Measurements from ENCODE around the gene ZNF765. TPM values are rescaled to one million over a fixed set of nuclear protein-coding genes. Genes with fewer than 3 reads are reported as not detected.
A peak's percentile ranks its signal among the peaks of the same experiment; 100 is the strongest.
"Not testable (repeated sequence)": the region's sequence is repeated elsewhere in the genome, so short reads cannot be mapped to it uniquely, and the experiment has no call there.

ZNF765 gene
- total RNA-seq, 1 donor = 11.5 TPM

DNA sequence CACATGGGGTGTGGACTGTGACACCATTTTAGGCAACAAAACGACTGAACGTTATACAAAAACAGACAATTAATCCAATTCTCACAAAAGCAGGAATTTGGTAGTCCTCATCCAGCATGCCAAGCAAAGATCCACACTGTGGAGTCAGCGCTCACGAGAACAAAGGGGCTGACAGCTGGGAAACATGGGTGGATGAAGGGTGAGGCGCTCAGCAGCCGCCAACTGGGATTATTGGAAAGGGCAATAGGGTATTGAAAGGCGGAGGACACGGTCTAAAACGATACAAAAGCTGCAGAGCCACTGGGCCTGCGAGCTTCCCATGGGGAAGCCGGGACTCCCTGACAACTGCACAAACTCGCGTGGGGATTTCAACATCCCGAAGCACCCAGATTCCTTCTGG is 67.9 kb downstream of the ZNF765 start:
- DNase-seq (ENCODE audit: low read depth) = no peak
- no peak overlapping the region for H3K4me3 ChIP-seq (ENCODE audit: low read depth, low read length)
- TF ChIP-seq, protein P1, sequence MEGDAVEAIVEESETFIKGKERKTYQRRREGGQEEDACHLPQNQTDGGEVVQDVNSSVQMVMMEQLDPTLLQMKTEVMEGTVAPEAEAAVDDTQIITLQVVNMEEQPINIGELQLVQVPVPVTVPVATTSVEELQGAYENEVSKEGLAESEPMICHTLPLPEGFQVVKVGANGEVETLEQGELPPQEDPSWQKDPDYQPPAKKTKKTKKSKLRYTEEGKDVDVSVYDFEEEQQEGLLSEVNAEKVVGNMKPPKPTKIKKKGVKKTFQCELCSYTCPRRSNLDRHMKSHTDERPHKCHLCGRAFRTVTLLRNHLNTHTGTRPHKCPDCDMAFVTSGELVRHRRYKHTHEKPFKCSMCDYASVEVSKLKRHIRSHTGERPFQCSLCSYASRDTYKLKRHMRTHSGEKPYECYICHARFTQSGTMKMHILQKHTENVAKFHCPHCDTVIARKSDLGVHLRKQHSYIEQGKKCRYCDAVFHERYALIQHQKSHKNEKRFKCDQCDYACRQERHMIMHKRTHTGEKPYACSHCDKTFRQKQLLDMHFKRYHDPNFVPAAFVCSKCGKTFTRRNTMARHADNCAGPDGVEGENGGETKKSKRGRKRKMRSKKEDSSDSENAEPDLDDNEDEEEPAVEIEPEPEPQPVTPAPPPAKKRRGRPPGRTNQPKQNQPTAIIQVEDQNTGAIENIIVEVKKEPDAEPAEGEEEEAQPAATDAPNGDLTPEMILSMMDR (IDR thresholded peaks at IDR 0.05; ENCODE audit: insufficient read depth, low read length) = no peak

DNA sequence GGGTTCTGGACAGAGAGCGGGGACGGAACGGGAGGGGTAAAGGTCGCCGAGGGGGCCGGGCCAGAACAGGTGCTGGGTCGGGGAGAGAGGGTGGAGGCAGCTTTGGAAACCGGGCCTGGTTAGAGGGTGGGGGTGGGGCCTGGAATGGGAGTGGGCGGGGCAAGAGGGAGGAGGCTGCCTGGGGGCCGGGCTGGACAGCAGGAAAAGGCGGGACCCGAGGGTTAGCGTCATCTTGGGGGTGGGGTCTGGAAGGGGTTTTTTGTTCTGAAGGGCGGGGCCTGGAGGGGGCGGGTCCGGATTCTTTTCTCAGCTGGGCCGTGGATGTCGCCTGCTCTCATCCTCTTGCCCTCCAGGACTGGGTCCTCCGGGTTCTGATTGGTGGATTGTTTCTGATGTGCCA is 68.3 kb downstream of the ZNF765 start:
- DNase-seq (ENCODE audit: low read depth) = peak; percentile 2
- H3K4me3 ChIP-seq (ENCODE audit: low read depth, low read length) = no peak overlapping the region
- TF ChIP-seq, protein P1 (IDR thresholded peaks at IDR 0.05; ENCODE audit: insufficient read depth, low read length) = no peak

DNA sequence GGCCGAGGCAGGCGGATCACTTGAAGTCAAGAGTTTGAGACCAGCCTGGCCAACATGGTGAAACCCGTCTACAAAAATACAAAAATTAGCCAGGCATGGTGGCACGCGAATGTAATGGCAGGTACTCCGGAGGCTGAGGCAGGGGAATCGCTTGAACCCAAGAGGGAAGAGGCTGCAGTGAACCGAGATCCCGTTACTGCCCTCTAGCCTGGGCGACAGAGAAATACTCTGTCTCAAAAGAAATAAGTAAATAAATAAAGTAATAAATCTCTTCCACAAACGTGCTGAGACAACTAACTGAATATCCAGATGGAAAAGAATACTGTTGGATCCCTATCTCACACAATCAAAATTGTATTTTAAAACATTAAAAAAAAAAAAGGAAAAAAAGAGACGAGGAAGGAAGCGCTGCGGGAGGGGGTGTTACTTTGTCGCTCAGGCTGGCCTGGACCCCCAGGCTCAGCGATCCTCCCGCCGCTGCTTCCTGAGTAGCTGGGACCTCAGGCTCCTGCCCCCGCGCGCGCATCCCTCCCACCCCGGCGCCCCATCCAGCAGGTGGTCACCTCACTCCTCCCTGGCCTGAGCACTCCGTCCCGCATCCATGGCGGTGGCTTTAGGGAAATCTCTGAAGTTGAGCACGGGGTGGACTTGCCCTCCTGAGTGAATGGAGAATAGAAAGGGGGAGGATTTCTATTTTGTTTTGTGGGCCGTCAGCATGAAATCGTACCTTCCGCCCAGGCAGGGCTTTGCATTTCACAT is 72.0 kb downstream of the ZNF765 start:
- peak overlapping the region; percentile 78 for H3K4me3 ChIP-seq (ENCODE audit: low read depth, low read length)
- TF ChIP-seq, protein P1 (IDR thresholded peaks at IDR 0.05; ENCODE audit: insufficient read depth, low read length) = no peak
- no peak for DNase-seq (ENCODE audit: low read depth)

DNA sequence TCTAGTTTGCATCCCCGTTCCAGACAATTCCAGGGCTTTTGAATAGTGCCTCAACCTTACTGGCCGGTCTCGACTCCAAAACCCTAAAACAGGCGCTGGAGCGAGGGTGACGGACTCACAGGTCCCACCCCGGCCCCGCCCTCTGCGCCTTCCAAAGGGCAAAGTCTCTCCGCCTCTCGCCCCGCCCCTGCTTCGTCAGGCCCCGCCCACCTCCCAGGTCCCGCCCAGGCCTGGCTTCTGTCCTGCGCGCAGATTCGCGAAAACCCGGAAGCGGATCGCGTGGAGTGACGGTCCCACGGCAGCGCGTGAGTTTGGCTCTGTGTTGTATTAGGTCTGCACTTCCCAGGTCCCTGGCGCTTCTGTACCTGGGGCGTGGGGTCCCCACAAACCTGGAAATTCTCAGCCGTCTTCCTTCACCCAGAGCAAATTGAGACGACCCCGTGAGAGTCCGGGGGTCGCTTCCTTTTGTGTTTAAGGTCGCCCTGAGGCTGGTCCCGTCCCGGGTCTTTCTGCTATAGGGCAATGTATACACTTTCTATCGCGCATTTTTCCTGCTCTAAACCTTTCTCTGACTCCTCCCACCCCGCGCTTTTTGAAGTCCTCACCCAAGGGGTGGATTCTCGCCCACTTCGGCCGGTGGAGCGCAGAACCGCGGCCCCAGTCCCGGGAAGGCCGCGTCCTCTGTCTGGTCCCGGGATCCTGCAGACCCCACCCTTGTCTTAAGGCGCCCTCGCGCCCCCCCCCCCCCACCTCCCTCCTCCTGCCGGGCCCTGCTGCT is 72.7 kb downstream of the ZNF765 start, which contains the start of gene ZNF813:
TSS of gene ZNF813 (plus strand) at position 249 of the 778 bp plus-strand sequence. CDS start 16,090 bp downstream, outside the sequence.
- TF ChIP-seq, protein P1 (IDR thresholded peaks at IDR 0.05; ENCODE audit: insufficient read depth, low read length) = no peak
- peak within 1 kb of the TSS; percentile 78 for H3K4me3 ChIP-seq (ENCODE audit: low read depth, low read length)
- DNase-seq (ENCODE audit: low read depth) = peak; percentile 79

DNA sequence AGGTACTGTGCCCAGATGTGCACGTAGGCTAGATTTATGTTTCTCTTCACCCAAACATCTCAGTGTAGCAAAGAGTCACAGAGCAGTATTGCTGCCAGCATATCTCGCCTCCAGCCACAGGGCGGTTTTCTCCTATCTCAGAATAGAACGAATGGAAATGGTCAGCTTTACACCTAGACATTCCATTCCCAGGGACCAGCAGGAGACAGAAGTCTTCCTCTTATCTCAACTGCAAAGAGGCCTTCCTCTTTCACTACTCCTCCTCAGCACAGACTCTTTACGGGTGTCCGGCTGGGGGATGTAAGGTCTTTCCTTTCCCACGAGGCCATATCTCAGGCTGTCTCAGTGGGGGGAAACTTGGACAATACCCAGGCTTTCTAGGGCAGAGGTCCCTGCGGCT is 73.7 kb downstream of the ZNF765 start:
- DNase-seq (ENCODE audit: low read depth) = not testable (repeated sequence)
- H3K4me3 ChIP-seq (ENCODE audit: low read depth, low read length) = peak overlapping the region; percentile 78

DNA sequence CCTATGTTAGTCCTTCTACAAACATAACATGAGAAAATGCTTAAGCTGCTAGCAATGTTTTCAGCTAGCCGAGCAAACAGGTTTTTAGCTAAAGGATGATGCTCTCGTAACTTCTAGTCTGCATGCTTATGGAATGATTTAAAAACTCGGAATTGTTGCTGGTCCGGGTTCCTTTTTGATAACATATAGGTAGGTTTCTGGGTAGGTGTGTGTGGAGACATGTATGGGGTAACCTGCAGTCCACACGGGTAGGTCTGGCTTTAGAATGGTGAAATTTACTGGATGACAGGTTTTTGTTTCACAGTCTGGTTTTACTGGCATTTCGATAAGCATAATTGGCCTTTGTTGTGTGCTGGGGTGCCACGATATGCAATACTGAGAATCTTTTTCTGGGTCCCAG is 77.0 kb downstream of the ZNF765 start:
- no peak for DNase-seq (ENCODE audit: low read depth)
- TF ChIP-seq, protein P1 (IDR thresholded peaks at IDR 0.05; ENCODE audit: insufficient read depth, low read length) = no peak
- H3K4me3 ChIP-seq (ENCODE audit: low read depth, low read length) = no peak overlapping the region

DNA sequence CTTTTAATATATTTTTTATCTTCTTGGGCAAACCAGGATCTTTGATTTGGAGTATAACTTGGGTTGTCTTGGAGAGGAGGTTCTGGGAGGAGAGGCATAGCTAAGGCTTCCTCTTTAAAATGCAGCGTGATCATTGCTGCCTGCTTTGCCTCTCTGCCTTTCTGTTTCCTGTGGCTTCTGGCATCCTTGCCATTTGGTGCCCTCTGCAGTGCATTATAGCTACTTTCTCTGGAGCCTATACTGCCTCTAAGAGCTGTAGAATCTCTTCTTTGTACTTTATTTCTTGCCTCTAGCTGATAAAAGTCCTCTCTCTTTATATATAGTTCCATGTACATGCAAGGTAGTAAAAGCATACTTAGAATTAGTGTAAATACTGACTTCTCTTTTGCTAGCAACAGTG is 79.9 kb downstream of the ZNF765 start:
- H3K4me3 ChIP-seq (ENCODE audit: low read depth, low read length); DNase-seq (ENCODE audit: low read depth): not testable (repeated sequence)

DNA sequence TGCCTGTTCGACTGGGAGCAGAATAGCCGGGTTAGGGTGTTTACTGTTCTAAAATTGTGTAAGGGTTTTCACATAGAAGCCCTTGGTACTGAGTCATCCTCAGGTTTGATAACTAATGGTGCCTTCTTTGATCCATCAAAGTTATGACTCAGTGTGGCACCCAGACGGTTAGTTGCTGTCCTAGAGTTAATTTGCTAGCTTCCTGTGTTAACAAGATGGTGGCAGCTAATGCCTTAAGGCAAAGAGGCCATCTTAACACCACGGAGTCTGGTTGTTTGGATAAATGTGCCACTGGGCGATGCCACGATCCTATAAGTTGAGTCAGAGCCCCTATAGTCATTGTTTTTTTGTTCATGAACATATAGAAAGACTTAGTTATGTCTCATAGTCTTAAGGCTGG is 80.5 kb downstream of the ZNF765 start:
- DNase-seq (ENCODE audit: low read depth); H3K4me3 ChIP-seq (ENCODE audit: low read depth, low read length): not testable (repeated sequence)

Small RNA genes lying within 50 kb of the gene (small RNA-seq; reads per million reads assigned to genes)
- gene RPL39P36 = not detected

Other genes starting within 250 kb of the ZNF765 start
- 7.9 and 8.1 TPM in 2 replicates for gene ZNF347, start 236.1 kb upstream of the ZNF765 start, total RNA-seq (ENCODE audit: low replicate concordance)
- gene ZNF665, start 201.8 kb upstream of the ZNF765 start, total RNA-seq (ENCODE audit: low replicate concordance) = 2.4 and 2.9 TPM in 2 replicates
- gene ZNF677, start 140.3 kb upstream of the ZNF765 start, total RNA-seq (ENCODE audit: low replicate concordance) = 19.0 and 37.9 TPM in 2 replicates
- gene VN1R2, start 136.9 kb upstream of the ZNF765 start, total RNA-seq (ENCODE audit: low replicate concordance) = not detected in 2 replicates
- gene VN1R4, start 127.4 kb upstream of the ZNF765 start, total RNA-seq (ENCODE audit: low replicate concordance) = not detected in 2 replicates
- 5.6 and 10.2 TPM in 2 replicates for gene ZNF845, start 61.4 kb upstream of the ZNF765 start, total RNA-seq (ENCODE audit: low replicate concordance)
- 3.9 and 5.5 TPM in 2 replicates for gene ZNF525, start 29.4 kb upstream of the ZNF765 start, total RNA-seq (ENCODE audit: low replicate concordance)
- 10.8 and 11.5 TPM in 2 replicates for gene ZNF761, start 36.8 kb downstream of the ZNF765 start, total RNA-seq (ENCODE audit: low replicate concordance)
- 2.5 and 4.0 TPM in 2 replicates for gene ZNF813, start 72.6 kb downstream of the ZNF765 start, total RNA-seq (ENCODE audit: low replicate concordance)
- gene ZNF331, start 143.0 kb downstream of the ZNF765 start, total RNA-seq (ENCODE audit: low replicate concordance) = 10.6 and 11.4 TPM in 2 replicates
- not detected in 2 replicates for gene DPRX, start 236.8 kb downstream of the ZNF765 start, total RNA-seq (ENCODE audit: low replicate concordance)

All from fibroblast of the aortic adventitia (primary cell).